ENCODE data around the gene PFKP.

- no peak for TF ChIP-seq CTCF (IDR thresholded peaks at IDR 0.05)
- TF ChIP-seq POLR2A (IDR thresholded peaks at IDR 0.05) = no peak
Measured at GRCh38 chr10:3123571-3124411, 56.4 kb downstream of the PFKP start.
